ENCODE data around the gene PABPC1L.

Gene PABPC1L

GRCh38 chr20:44901974-44902373 lies 7.9 kb upstream of the PABPC1L start:
- no peak for DNase-seq

- DNase-seq: no peak
Measured at GRCh38 chr20:44904377-44904776, 5.5 kb upstream of the PABPC1L start.

GRCh38 chr20:44908987-44909871 lies 631 bp upstream of the PABPC1L start:
- no peak for DNase-seq

- no peak for DNase-seq
Measured at GRCh38 chr20:44910690-44911262, 916 bp downstream of the PABPC1L start.

GRCh38 chr20:44911264-44911921 lies 1.5 kb downstream of the PABPC1L start:
- no peak for DNase-seq

- DNase-seq: no peak
Measured at GRCh38 chr20:44912189-44912588, 2.3 kb downstream of the PABPC1L start.

GRCh38 chr20:44914924-44915323 lies 5.1 kb downstream of the PABPC1L start:
- DNase-seq: no peak

GRCh38 chr20:44916586-44916985 lies 6.7 kb downstream of the PABPC1L start:
- DNase-seq: no peak

- DNase-seq: no peak
Measured at GRCh38 chr20:44917399-44917798, 7.5 kb downstream of the PABPC1L start.

- no peak for DNase-seq
Measured at GRCh38 chr20:44918342-44918741, 8.5 kb downstream of the PABPC1L start.

GRCh38 chr20:44918761-44919160 lies 8.9 kb downstream of the PABPC1L start:
- DNase-seq: no peak

GRCh38 chr20:44921447-44921846 lies 11.6 kb downstream of the PABPC1L start:
- DNase-seq: no peak

GRCh38 chr20:44924541-44924940 lies 14.7 kb downstream of the PABPC1L start:
- no peak for DNase-seq

GRCh38 chr20:44928595-44928994 lies 18.7 kb downstream of the PABPC1L start:
- no peak for DNase-seq

- DNase-seq: no peak
Measured at GRCh38 chr20:44930517-44931168, 20.8 kb downstream of the PABPC1L start.

GRCh38 chr20:44931911-44932310 lies 22.1 kb downstream of the PABPC1L start:
- no peak for DNase-seq

GRCh38 chr20:44932916-44933315 lies 23.1 kb downstream of the PABPC1L start:
- no peak for DNase-seq

- DNase-seq: no peak
Measured at GRCh38 chr20:44936510-44936909, 26.6 kb downstream of the PABPC1L start.

- DNase-seq: no peak
Measured at GRCh38 chr20:44938637-44939036, 28.8 kb downstream of the PABPC1L start.

GRCh38 chr20:44941120-44941691 lies 31.3 kb downstream of the PABPC1L start:
- DNase-seq: no peak

GRCh38 chr20:44942264-44942973 lies 32.6 kb downstream of the PABPC1L start:
- DNase-seq: no peak

GRCh38 chr20:44943828-44944227 lies 34.0 kb downstream of the PABPC1L start:
- DNase-seq: no peak

All from NCI-H748 treated with DMSO at 0.1 percent for 48 hours (cell line).